HFFc6 (cell line): ENCODE measurements around the gene ST6GALNAC2. TPM values are rescaled to one million over a fixed set of nuclear protein-coding genes. Genes with fewer than 3 reads are reported as not detected.

Source experiments
- DNase-seq: peaks from one replicate; pipeline ENCODE4 v3.0.0-alpha.2; 2018
- H3K27ac Mint-ChIP-seq: 2 replicates; pipeline ENCODE4 v1.8.0; 2020; ENCODE audit warnings: mild to moderate bottlenecking, mixed read lengths
- H3K27me3 Mint-ChIP-seq: 2 replicates; pipeline ENCODE4 v1.8.0; 2021; ENCODE audit warnings: mild to moderate bottlenecking, moderate library complexity, mixed read lengths; ENCODE audit not compliant: insufficient read depth
- H3K36me3 Mint-ChIP-seq: 2 replicates; pipeline ENCODE4 v1.8.0; 2021; ENCODE audit warnings: low read depth, mixed read lengths
- H3K4me1 Mint-ChIP-seq: 2 replicates; pipeline ENCODE4 v1.8.0; 2020; ENCODE audit warnings: low read depth, mixed read lengths
- H3K4me3 Mint-ChIP-seq: 2 replicates; pipeline ENCODE4 v1.8.0; 2020; ENCODE audit warnings: mild to moderate bottlenecking, moderate library complexity, mixed read lengths
- H3K9me3 Mint-ChIP-seq: 2 replicates; pipeline ENCODE4 v1.8.0; 2020; ENCODE audit warnings: mild to moderate bottlenecking, mixed read lengths
- CTCF ChIP-seq: fragments of 200-600 bp; sonication (generic); IDR thresholded peaks from 2 replicates; pipeline ENCODE4 v1.5.0; 2021; ENCODE audit warnings: antibody characterized with exemption, mild to moderate bottlenecking
- total RNA-seq, 6 experiments: library from RNA; stranded (reverse); fragmentation: NEBNext Ultra II Directional; extraction: Animal tissue kit (Norgen Biotek cat#: 25700); gene quantifications; 2 replicates in 1 of 6; 3 replicates in 5 of 6; pipeline ENCODE4 v1.2.3, GENCODE V29; 2021

ST6GALNAC2 gene
- total RNA-seq, 6 experiments from 2014 or later = 0.20 to 0.71 (median 0.34) TPM; not detected in 1

DNA sequence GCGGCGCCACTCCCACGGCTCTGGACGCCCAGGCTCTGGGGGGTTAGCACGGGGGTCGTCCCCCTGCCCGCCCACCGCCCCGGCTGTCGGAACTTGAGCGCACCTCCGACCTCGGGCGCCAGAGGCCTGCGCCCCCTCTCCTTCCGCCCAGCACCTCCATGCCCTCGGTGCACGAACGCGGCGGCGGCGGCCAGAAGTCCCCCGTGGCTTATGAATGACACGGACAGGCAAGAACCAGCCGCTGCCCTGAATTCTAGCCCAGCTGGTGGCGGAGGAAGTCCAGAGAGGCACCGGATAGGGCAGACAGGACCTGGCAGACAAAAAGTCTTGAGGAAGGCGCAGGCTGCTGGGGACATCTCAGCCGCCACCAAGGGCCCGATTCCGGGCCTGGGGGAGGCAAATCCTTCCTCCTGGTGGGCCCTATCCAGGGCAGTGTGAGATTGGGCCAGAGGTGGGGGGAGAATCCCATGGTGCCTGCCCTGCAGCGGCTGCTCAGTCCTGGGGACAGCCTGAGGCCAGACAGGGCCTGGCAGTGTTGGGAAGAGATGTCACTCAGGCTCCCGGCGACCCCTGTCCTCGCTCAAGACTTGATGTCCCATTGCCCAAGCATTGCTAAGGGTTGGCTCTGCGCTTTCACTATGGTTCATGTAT lies 47.3 kb downstream of the ST6GALNAC2 start:
- Mint-ChIP-seq H3K36me3 (no peaks in the 10 kb centered on the region), H3K4me3 (no peak overlapping the region), H3K4me1 (peaks cover 13% of the 10 kb centered on the region), H3K9me3 (no peaks in the 10 kb centered on the region), H3K27ac (no peak overlapping the region), H3K27me3 (peaks cover 24% of the 10 kb centered on the region)
- DNase-seq = no peak
- TF ChIP-seq CTCF = no peak

- TF ChIP-seq CTCF = no peak
- DNase-seq = no peak
- no peak within 1 kb of the TSS for H3K27ac Mint-ChIP-seq
- peaks cover 13% of the 10 kb centered on the region for H3K4me1 Mint-ChIP-seq
- H3K27me3 Mint-ChIP-seq = peaks cover 24% of the 10 kb centered on the region
- no peaks in the 10 kb centered on the region for H3K9me3 Mint-ChIP-seq
- no peak within 1 kb of the TSS for H3K4me3 Mint-ChIP-seq
- H3K36me3 Mint-ChIP-seq = no peaks in the 10 kb centered on the region
These were observed 47.9 kb downstream of the ST6GALNAC2 start, which contains the start of gene CYGB for GRCh38 chr17:76537578-76538280. Gene CYGB (minus strand): TSS chr17:76537709. CDS start chr17:76537542, 167 bp downstream.

DNA sequence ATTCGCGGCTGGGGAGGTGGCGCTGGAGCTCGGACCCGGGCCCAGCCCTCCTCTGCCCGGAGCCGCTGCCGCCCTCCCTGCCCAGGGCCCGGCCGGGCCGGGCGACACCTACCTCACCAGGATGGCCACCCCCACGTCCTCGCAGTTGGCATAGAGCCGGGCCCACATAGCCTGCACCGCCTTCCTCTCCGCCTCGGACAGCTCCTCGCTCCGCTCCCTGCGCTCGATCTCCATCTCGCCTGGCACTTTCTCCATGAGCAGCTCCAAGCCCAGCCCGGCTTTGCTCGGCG lies 48.4 kb downstream of the ST6GALNAC2 start:
- H3K27me3 Mint-ChIP-seq = peaks cover 24% of the 10 kb centered on the region
- no peak for DNase-seq
- no peak overlapping the region for H3K27ac Mint-ChIP-seq
- H3K4me3 Mint-ChIP-seq = no peak overlapping the region
- peaks cover 14% of the 10 kb centered on the region for H3K4me1 Mint-ChIP-seq
- H3K9me3 Mint-ChIP-seq = no peaks in the 10 kb centered on the region
- H3K36me3 Mint-ChIP-seq = no peaks in the 10 kb centered on the region
- no peak for TF ChIP-seq CTCF

- Mint-ChIP-seq H3K27me3 (peaks cover 24% of the 10 kb centered on the region), H3K4me3 (no peak overlapping the region), H3K36me3 (no peaks in the 10 kb centered on the region), H3K27ac (no peak overlapping the region), H3K9me3 (no peaks in the 10 kb centered on the region), H3K4me1 (peaks cover 19% of the 10 kb centered on the region)
- no peak for TF ChIP-seq CTCF
- no peak for DNase-seq
These were observed 49.0 kb downstream of the ST6GALNAC2 start for GRCh38 chr17:76536511-76537287.

GRCh38 chr17:76535788-76536510 lies 49.7 kb downstream of the ST6GALNAC2 start:
- no peak for TF ChIP-seq CTCF
- H3K27ac Mint-ChIP-seq = no peak overlapping the region
- H3K4me1 Mint-ChIP-seq = peaks cover 18% of the 10 kb centered on the region
- H3K36me3 Mint-ChIP-seq = no peaks in the 10 kb centered on the region
- no peaks in the 10 kb centered on the region for H3K9me3 Mint-ChIP-seq
- no peak overlapping the region for H3K4me3 Mint-ChIP-seq
- DNase-seq = no peak
- H3K27me3 Mint-ChIP-seq = peaks cover 24% of the 10 kb centered on the region
